Suprapubic skin (tissue), 4 donors: ENCODE measurements around the gene RFX7. TPM values are rescaled to one million over a fixed set of nuclear protein-coding genes. Genes with fewer than 3 reads are reported as not detected.

ENCODE experiments used
- DNase-seq, 2 donors: peaks; one replicate each; pipeline ENCODE4 v3.0.0-alpha.2; 2019; ENCODE audit warnings: low spot score in 2 of 2
- H3K27ac ChIP-seq: fragments of 200-600 bp; sonication (generic); one replicate; pipeline ENCODE4 v1.5.1; 2019
- H3K27me3 ChIP-seq: fragments of 200-600 bp; sonication (generic); one replicate; pipeline ENCODE4 v1.5.1; 2019
- H3K36me3 ChIP-seq: fragments of 200-600 bp; sonication (generic); one replicate; pipeline ENCODE4 v1.5.1; 2019
- H3K4me1 ChIP-seq: fragments of 200-600 bp; sonication (generic); one replicate; pipeline ENCODE4 v1.5.1; 2019
- H3K4me3 ChIP-seq: fragments of 200-600 bp; sonication (generic); one replicate; pipeline ENCODE4 v1.5.1; 2019; ENCODE audit warnings: mild to moderate bottlenecking
- H3K9me3 ChIP-seq: fragments of 200-600 bp; sonication (generic); one replicate; pipeline ENCODE4 v1.5.1; 2019
- EP300 ChIP-seq: sonication (generic); formaldehyde crosslinking; IDR thresholded peaks from one replicate; pipeline ENCODE4 v1.6.1; 2017; ENCODE audit warnings: antibody characterized with exemption
- POLR2A ChIP-seq, 2 donors: fragments of 450-650 bp; IDR thresholded peaks; one replicate each; pipeline ENCODE4 v1.6.1; 2017; ENCODE audit warnings: antibody characterized with exemption in 2 of 2, mild to moderate bottlenecking in 2 of 2, moderate library complexity in 2 of 2
- POLR2AphosphoS5 ChIP-seq, 3 donors: sonication (generic); formaldehyde crosslinking; IDR thresholded peaks; one replicate each; pipeline ENCODE4 v1.6.1; 2017; ENCODE audit warnings: antibody characterized with exemption in 3 of 3
- WGBS: methylation state at CpG from one replicate; pipeline ENCODE4 v1.1.5; 2018; 5-methylcytosine and 5-hydroxymethylcytosine counted together
- total RNA-seq, 4 donors: library from RNA; depleted of rRNA; stranded (reverse); fragments of >200 nt; gene quantifications; one replicate each; pipeline ENCODE4 v1.1.0, GENCODE V29; 2016
- TF ChIP-seq, protein P1 (sequence below), 2 donors: fragments of 200-600 bp in 1 of 2; fragments of 450-650 bp in 1 of 2; sonication (generic) in 1 of 2; IDR thresholded peaks; one replicate each; pipeline ENCODE4 v1.5.1; 2016 to 2019; ENCODE audit warnings: antibody characterized with exemption in 2 of 2, mild to moderate bottlenecking in 1 of 2, moderate library complexity in 1 of 2

Gene RFX7
- total RNA-seq, 4 donors from 2014 or later = 17.8 to 40.4 (median 22.2) TPM

DNA sequence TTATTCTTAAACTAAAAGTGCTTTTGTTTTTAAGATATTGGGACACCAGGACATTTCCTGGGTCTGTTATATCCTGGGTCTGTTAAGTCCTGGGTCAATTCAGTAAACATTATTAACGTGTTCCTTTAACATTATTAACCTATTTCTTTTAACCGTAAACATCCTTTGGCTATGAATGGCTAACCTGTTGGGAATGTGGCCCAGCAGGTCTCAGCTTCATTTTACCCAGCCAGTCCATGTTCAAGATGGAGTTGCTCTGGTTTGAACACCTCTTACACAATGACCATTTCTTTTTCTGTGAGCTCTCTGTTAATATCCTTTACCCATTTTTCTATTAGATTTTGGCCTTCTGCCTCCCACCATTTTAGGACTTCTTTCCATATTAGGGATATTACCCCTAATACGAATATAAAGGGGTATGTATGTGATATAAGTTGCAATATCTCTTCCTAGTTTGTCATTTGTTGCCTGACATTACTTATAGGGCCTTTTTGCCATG lies 161.4 kb downstream of the RFX7 start:
- no peak for TF ChIP-seq EP300
- TF ChIP-seq POLR2AphosphoS5 (IDR thresholded peaks at IDR 0.05) = no peak
- no peak for TF ChIP-seq POLR2A (IDR thresholded peaks at IDR 0.05)
- TF ChIP-seq, protein P1, sequence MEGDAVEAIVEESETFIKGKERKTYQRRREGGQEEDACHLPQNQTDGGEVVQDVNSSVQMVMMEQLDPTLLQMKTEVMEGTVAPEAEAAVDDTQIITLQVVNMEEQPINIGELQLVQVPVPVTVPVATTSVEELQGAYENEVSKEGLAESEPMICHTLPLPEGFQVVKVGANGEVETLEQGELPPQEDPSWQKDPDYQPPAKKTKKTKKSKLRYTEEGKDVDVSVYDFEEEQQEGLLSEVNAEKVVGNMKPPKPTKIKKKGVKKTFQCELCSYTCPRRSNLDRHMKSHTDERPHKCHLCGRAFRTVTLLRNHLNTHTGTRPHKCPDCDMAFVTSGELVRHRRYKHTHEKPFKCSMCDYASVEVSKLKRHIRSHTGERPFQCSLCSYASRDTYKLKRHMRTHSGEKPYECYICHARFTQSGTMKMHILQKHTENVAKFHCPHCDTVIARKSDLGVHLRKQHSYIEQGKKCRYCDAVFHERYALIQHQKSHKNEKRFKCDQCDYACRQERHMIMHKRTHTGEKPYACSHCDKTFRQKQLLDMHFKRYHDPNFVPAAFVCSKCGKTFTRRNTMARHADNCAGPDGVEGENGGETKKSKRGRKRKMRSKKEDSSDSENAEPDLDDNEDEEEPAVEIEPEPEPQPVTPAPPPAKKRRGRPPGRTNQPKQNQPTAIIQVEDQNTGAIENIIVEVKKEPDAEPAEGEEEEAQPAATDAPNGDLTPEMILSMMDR (IDR thresholded peaks at IDR 0.05) = no peak
- 80% methylated on average over 3 of the region's 3 CpGs for WGBS
- Histone ChIP-seq H3K27ac (no peak overlapping the region), H3K27me3 (no peaks in the 10 kb centered on the region), H3K4me1 (no peaks in the 10 kb centered on the region), H3K36me3 (no peaks in the 10 kb centered on the region), H3K9me3 (no peaks in the 10 kb centered on the region), H3K4me3 (no peak overlapping the region)
- DNase-seq = no peak

DNA sequence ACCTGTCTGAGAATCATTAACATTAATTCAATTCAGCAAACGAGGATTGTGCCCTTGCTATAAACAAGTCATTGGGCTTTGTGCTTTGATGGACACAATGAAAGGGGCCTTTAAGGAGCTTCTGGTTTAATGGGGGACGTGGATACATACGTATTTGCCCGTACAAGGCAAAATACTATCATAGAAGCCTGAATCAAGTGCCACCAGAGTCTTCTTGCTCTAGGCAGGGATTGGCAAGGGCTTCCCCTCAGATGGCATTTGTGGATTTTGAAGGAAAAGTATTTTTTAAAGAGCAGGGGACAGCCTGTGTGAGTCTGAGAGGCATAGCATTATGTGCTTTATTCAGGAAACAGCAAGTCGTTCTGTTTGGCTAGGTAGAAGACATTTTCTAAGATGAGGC lies 166.6 kb downstream of the RFX7 start:
- no peak overlapping the region for H3K27ac ChIP-seq
- 83% methylated on average over 5 of the region's 5 CpGs for WGBS
- H3K27me3 ChIP-seq = no peaks in the 10 kb centered on the region
- no peak for DNase-seq
- H3K9me3 ChIP-seq = no peaks in the 10 kb centered on the region
- H3K36me3 ChIP-seq = no peaks in the 10 kb centered on the region
- H3K4me1 ChIP-seq = no peaks in the 10 kb centered on the region
- TF ChIP-seq POLR2AphosphoS5 (IDR thresholded peaks at IDR 0.05) (no peak), POLR2A (IDR thresholded peaks at IDR 0.05) (no peak), EP300 (no peak)
- TF ChIP-seq, protein P1 (IDR thresholded peaks at IDR 0.05) = no peak
- H3K4me3 ChIP-seq = no peak overlapping the region

DNA sequence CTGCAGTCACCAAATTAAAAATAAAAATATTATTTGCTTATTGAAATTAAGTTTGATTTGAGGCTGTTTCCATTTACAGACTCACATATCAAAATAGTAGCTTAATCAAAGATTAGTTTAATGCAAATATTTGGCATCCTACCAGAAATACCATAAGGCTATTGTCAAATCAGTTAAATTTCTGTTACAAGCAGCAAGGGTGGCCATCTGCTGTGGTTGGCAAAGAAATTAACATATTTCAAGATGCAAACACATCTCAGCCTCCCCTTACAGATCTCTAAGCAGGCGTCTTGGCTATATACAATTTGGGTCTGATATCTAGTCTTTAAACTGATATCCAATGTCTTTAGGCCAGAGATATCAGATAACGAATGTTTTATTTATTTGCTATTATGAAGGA lies 167.0 kb downstream of the RFX7 start:
- DNase-seq = no peak
- Histone ChIP-seq H3K9me3 (no peaks in the 10 kb centered on the region), H3K27me3 (no peaks in the 10 kb centered on the region), H3K4me1 (no peaks in the 10 kb centered on the region), H3K36me3 (no peaks in the 10 kb centered on the region), H3K4me3 (no peak overlapping the region), H3K27ac (no peak overlapping the region)
- 80% methylated on average over 2 of the region's 2 CpGs for WGBS
- TF ChIP-seq POLR2AphosphoS5 (IDR thresholded peaks at IDR 0.05) = no peak
- TF ChIP-seq, protein P1 (IDR thresholded peaks at IDR 0.05) = no peak
- no peak for TF ChIP-seq POLR2A (IDR thresholded peaks at IDR 0.05)
- no peak for TF ChIP-seq EP300

DNA sequence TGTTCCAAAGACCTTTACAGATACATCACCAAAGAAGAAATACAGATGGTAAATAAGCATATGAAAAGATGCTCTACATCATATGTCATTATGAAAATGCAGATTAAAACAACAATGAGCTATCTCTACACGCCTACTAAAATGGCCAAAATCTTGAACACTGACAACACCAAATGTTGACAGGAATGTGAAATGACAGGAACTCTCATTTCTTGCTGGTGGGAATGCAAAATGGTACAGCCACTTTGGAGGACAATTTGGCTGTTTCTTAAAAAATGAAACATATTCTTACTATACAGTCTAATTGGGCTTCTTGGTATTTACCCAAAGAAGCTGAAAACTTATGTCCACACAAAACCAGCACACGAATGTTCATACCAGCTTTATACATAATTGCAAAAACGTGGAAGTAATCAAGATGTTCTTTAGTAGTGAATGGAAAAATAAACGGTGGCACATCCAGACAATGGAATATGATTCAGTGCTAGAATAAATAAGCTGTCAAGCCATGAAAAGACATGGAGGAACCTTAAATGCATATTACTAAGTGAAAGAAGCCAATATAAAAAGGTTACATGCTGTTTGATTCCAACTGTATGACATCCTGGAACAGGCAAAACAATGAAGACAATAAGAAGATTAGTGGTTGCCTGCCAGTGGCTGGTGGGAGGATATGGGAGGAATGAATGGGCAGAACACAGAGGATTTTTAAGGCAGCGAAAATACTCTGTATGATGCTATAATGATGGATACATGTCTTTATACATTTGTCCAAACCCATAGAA lies 169.0 kb downstream of the RFX7 start:
- DNase-seq = no peak
- Histone ChIP-seq H3K27ac (no peak overlapping the region), H3K27me3 (no peaks in the 10 kb centered on the region), H3K36me3 (no peaks in the 10 kb centered on the region), H3K4me1 (no peaks in the 10 kb centered on the region), H3K4me3 (no peak overlapping the region), H3K9me3 (no peaks in the 10 kb centered on the region)
- 49% methylated on average over 5 of the region's 5 CpGs for WGBS
- TF ChIP-seq POLR2AphosphoS5 (IDR thresholded peaks at IDR 0.05) = no peak
- no peak for TF ChIP-seq EP300
- TF ChIP-seq, protein P1 (IDR thresholded peaks at IDR 0.05) = no peak
- no peak for TF ChIP-seq POLR2A (IDR thresholded peaks at IDR 0.05)

DNA sequence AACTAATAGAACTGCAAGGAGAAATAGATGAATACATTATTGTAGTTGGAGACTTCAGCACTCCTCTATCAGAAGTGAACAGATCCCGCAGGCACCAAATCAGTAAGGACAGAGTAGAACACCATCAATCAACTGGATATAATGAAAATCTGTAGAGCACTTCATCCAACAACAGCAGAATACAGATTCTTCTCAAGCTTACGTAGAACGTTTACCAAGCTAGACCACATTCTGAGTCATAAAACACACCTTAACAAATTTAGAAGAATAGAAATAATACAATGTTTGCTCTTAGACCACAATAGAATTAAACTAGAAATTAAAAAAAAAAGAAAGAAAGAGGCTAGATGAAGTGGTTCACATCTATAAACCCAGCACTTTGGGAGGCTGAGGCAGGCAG lies 179.5 kb downstream of the RFX7 start:
- H3K27ac ChIP-seq = no peak overlapping the region
- peaks cover 2% of the 10 kb centered on the region for H3K4me1 ChIP-seq
- no peak for TF ChIP-seq POLR2AphosphoS5 (IDR thresholded peaks at IDR 0.05)
- no peaks in the 10 kb centered on the region for H3K27me3 ChIP-seq
- no peak overlapping the region for H3K4me3 ChIP-seq
- H3K36me3 ChIP-seq = no peaks in the 10 kb centered on the region
- WGBS = 85% methylated on average over 3 of the region's 3 CpGs
- DNase-seq = no peak
- H3K9me3 ChIP-seq = no peaks in the 10 kb centered on the region
